GM23248 (cell line): ENCODE data around the gene SYNE2. TPM values are rescaled to one million over a fixed set of nuclear protein-coding genes. Genes with fewer than 3 reads are reported as not detected.

ENCODE experiments used
- DNase-seq: peaks from one replicate; pipeline ENCODE4 v3.0.0-alpha.2; 2015
- H2AFZ ChIP-seq: fragments of 200-600 bp; sonication (generic); 2 replicates; pipeline ENCODE4 v1.6.1; 2016; ENCODE audit warnings: antibody characterized with exemption
- H3F3A ChIP-seq: fragments of 200-600 bp; sonication (generic); 2 replicates; pipeline ENCODE4 v1.6.1; 2016; ENCODE audit warnings: mild to moderate bottlenecking, antibody characterized with exemption, mixed run types; ENCODE audit not compliant: insufficient read depth
- H3K27ac ChIP-seq: fragments of 200-600 bp; sonication (generic); 2 replicates; pipeline ENCODE4 v1.5.1; 2016; ENCODE audit warnings: mild to moderate bottlenecking
- H3K27me3 ChIP-seq: fragments of 200-600 bp; sonication (generic); replicated peaks from 2 replicates; pipeline ENCODE4 v1.6.1; 2016; ENCODE audit warnings: mild to moderate bottlenecking; ENCODE audit not compliant: insufficient read depth
- H3K36me3 ChIP-seq: fragments of 200-600 bp; sonication (generic); 2 replicates; pipeline ENCODE4 v1.6.1; 2016; ENCODE audit warnings: low read depth, mild to moderate bottlenecking
- H3K4me1 ChIP-seq: fragments of 200-600 bp; sonication (generic); 2 replicates; pipeline ENCODE4 v1.6.1; 2016; ENCODE audit warnings: mild to moderate bottlenecking; ENCODE audit not compliant: insufficient read depth
- H3K4me2 ChIP-seq: fragments of 200-600 bp; sonication (generic); one replicate; pipeline ENCODE4 v1.6.1; 2016; ENCODE audit warnings: mild to moderate bottlenecking; ENCODE audit not compliant: unreplicated experiment
- H3K4me3 ChIP-seq: fragments of 200-600 bp; sonication (generic); 2 replicates; pipeline ENCODE4 v1.5.1; 2016; ENCODE audit warnings: mild to moderate bottlenecking
- H3K79me2 ChIP-seq: fragments of 200-600 bp; sonication (generic); 2 replicates; pipeline ENCODE4 v1.6.1; 2016; ENCODE audit warnings: mild to moderate bottlenecking; ENCODE audit not compliant: insufficient read depth
- H3K9ac ChIP-seq: fragments of 200-600 bp; sonication (generic); 2 replicates; pipeline ENCODE4 v1.6.1; 2016; ENCODE audit warnings: mild to moderate bottlenecking
- H3K9me2 ChIP-seq: fragments of 200-600 bp; sonication (generic); 2 replicates; pipeline ENCODE4 v1.6.1; 2016; ENCODE audit warnings: mixed run types, mild to moderate bottlenecking, moderate library complexity; ENCODE audit not compliant: insufficient read depth
- H3K9me3 ChIP-seq: fragments of 200-600 bp; sonication (generic); one replicate; pipeline ENCODE4 v1.6.1; 2017; ENCODE audit warnings: low read depth
- H4K20me1 ChIP-seq: fragments of 200-600 bp; sonication (generic); 2 replicates; pipeline ENCODE4 v1.6.0; 2016; ENCODE audit not compliant: insufficient read depth
- EZH2 ChIP-seq: fragments of 200-600 bp; sonication (generic); IDR thresholded peaks from 2 replicates; pipeline ENCODE4 v1.6.1; 2018; ENCODE audit warnings: antibody characterized with exemption, mild to moderate bottlenecking; ENCODE audit not compliant: insufficient read depth, poor library complexity, severe bottlenecking
- EZH2phosphoT487 ChIP-seq: fragments of 200-600 bp; sonication (generic); IDR thresholded peaks from 2 replicates; pipeline ENCODE4 v1.6.1; 2018; ENCODE audit warnings: antibody characterized with exemption, moderate library complexity, mild to moderate bottlenecking, low read depth; ENCODE audit not compliant: insufficient read depth
- WGBS, 2 experiments: methylation state at CpG; one replicate each; pipeline ENCODE4 v1.1.6; 2015 to 2017; ENCODE audit warnings: low lambda C conversion rate in 2 of 2, low coverage in 1 of 2; ENCODE audit errors: missing lambda C conversion rate in 2 of 2; 5-methylcytosine and 5-hydroxymethylcytosine counted together
- in situ Hi-C: fragments of 300-500 bp; cut with MboI; formaldehyde crosslinking; loops from 2 replicates; pipeline ENCODE4 v1.15.0; 2020
- polyA plus RNA-seq: library from polyadenylated mRNA; unstranded; fragments of >200 nt; fragmentation: Nextera tagmentation; extraction: Ambion mirVana; gene quantifications from 2 replicates; pipeline ENCODE4 v1.2.1, GENCODE V29; 2016
- total RNA-seq: library from RNA; depleted of rRNA; stranded (reverse); fragments of >200 nt; shearing (Covaris generic); gene quantifications from 2 replicates; pipeline ENCODE4 v1.2.3, GENCODE V29; 2014

The SYNE2 gene
- total and polyA plus RNA-seq, 2 experiments from 2014 or later: 2.8 to 4.4 TPM

DNA sequence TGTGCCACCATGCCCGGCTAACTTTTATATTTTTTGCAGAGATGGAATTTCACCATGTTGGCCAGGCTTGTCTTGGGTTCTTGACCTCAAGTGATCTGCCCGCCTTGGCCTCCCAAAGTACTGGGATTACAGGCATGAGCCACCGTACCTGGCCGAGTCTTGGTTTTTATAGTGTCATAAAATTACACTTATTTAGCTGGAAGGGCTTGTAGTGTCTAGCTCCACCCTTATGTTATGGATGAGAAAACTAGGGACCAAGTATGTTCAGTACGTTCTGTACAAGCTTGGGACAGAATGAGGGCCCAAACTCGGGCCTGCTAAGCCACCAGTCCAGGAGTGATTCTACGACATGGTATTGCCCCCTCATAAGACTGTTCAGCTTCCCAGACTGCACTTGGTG, 35.1 kb downstream of the SYNE2 start:
- in situ Hi-C loops: no loop called here
- WGBS, 2 experiments: 92 to 94% methylated on average over 7 of the region's 7 CpGs

DNA sequence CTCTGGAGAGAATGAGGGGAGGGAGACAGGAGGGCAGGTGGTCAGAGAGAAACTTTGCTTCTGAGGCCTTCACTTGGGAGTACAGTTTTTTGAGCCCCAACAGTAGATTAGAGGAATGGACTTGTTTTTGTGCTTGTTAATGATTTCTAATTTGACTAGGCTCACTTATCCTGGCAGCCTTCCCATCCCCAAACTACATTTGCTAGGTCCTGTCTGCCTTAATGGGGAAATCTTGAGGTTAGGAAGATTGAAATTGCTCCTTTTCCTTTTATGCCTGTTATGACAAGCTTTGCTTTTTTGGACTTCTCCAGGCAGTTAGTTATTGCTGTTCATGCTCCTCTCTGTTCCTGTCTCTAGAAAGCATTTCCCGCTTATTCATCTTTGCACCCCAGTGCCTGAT, 37.7 kb downstream of the SYNE2 start:
- no peaks in the 10 kb centered on the region for H3K36me3 ChIP-seq
- no peak overlapping the region for H3K4me2 ChIP-seq
- H3K27ac ChIP-seq: no peak overlapping the region
- 100% methylated on average over 1 of the region's 1 CpG for WGBS, 2 experiments
- no peaks in the 10 kb centered on the region for H3K27me3 ChIP-seq
- TF ChIP-seq EZH2: no peak
- no peak for TF ChIP-seq EZH2phosphoT487
- no peaks in the 10 kb centered on the region for H3K9me3 ChIP-seq
- H3K4me3 ChIP-seq: no peak overlapping the region
- H3K79me2 ChIP-seq: no peaks in the 10 kb centered on the region
- H4K20me1 ChIP-seq: no peaks in the 10 kb centered on the region
- H3F3A ChIP-seq: peaks cover 18% of the 10 kb centered on the region
- no peak overlapping the region for H2AFZ ChIP-seq
- in situ Hi-C loops: no loop called here
- H3K9ac ChIP-seq: no peak overlapping the region
- no peaks in the 10 kb centered on the region for H3K9me2 ChIP-seq
- H3K4me1 ChIP-seq: peaks cover 16% of the 10 kb centered on the region
- no peak for DNase-seq

More for the DNA sequence above, 35.1 kb downstream of the SYNE2 start:
- H3K9ac ChIP-seq: no peak overlapping the region
- H4K20me1 ChIP-seq: no peaks in the 10 kb centered on the region
- TF ChIP-seq EZH2: no peak
- no peak for TF ChIP-seq EZH2phosphoT487
- H3K27me3 ChIP-seq: no peaks in the 10 kb centered on the region
- no peak overlapping the region for H3K4me2 ChIP-seq
- no peak overlapping the region for H2AFZ ChIP-seq
- H3K27ac ChIP-seq: no peak overlapping the region
- H3K4me3 ChIP-seq: no peak overlapping the region
- H3F3A ChIP-seq: no peaks in the 10 kb centered on the region
- no peaks in the 10 kb centered on the region for H3K36me3 ChIP-seq
- H3K9me2 ChIP-seq: no peaks in the 10 kb centered on the region
- DNase-seq: no peak
- no peaks in the 10 kb centered on the region for H3K9me3 ChIP-seq
- H3K79me2 ChIP-seq: no peaks in the 10 kb centered on the region
- H3K4me1 ChIP-seq: peaks cover under 1% of the 10 kb centered on the region; the same call in 1 of the 2 replicates

DNA sequence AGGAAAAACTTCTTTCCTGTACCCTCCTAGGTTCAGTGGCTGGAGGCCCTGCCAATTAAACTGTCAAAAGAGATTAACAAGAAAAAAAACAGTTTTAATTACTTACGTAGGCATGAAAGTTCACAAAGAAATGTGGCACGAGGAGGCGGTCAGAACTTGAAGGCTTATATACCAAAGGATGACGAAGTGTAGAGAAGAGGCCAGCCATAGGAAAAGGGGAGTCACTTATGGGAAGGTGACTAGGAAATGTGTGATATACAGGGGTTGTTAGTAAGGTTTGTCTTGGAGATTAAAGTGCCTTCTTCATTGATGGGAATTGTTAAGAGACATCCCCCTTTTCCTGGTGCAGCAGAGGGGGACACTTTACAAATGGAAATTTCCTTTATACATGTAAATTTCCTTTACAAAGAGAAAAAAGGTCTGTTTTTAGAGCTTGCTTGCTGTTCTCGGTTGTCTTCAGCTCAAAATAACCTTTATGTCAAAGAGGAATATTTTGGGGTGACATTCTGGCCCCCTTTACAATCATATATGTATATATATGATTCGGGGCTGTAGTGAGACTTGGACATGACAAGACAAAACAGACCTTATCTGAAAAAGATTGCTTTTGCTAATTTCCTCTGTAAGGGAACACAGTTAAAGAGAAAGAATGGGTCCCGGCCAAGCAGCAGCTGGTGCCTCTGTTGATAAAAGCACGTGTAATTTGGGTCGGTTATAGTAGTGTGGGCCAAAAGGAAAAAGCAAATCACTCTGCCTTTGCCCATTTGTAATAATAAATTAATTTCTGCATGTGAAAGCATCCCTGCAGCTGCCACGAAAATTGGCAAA, 38.6 kb downstream of the SYNE2 start:
- peaks cover 23% of the 10 kb centered on the region for H3K4me1 ChIP-seq
- H3F3A ChIP-seq: peaks cover 25% of the 10 kb centered on the region
- H3K4me2 ChIP-seq: no peak overlapping the region
- no peaks in the 10 kb centered on the region for H3K9me3 ChIP-seq
- H2AFZ ChIP-seq: no peak overlapping the region
- WGBS, 2 experiments: 60% methylated on average over 10 of the region's 10 CpGs
- no peak overlapping the region for H3K4me3 ChIP-seq
- no peak for DNase-seq
- no peaks in the 10 kb centered on the region for H4K20me1 ChIP-seq
- H3K27me3 ChIP-seq: no peaks in the 10 kb centered on the region
- no peaks in the 10 kb centered on the region for H3K36me3 ChIP-seq
- no peak for TF ChIP-seq EZH2
- TF ChIP-seq EZH2phosphoT487: no peak
- in situ Hi-C loops: no loop called here
- H3K9ac ChIP-seq: no peak overlapping the region
- no peak overlapping the region for H3K27ac ChIP-seq
- H3K79me2 ChIP-seq: no peaks in the 10 kb centered on the region
- no peaks in the 10 kb centered on the region for H3K9me2 ChIP-seq

DNA sequence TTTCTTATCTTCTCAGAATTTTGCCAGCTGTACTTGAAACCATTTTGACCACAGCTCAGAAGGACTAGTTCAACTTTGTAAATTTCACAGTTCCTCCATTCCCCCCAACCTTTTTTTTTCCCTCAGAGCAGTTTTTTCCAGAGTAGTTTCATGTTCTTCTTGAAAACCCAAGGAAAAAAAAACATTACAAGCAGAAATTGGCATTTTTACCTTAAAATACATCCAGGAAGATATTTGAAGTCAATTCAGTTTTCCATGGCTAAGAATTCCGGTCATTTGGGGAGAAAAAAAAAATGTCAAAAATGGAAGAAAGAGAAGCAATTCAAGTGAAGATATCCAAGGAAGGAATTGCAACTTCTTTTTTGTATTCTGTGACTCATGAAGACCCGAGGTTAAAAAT, 39.5 kb downstream of the SYNE2 start:
- no peaks in the 10 kb centered on the region for H3K9me3 ChIP-seq
- peaks cover 28% of the 10 kb centered on the region for H3K4me1 ChIP-seq
- H3K27ac ChIP-seq: no peak overlapping the region
- TF ChIP-seq EZH2phosphoT487 (no peak), EZH2 (no peak)
- H3F3A ChIP-seq: peaks cover 31% of the 10 kb centered on the region
- no peak for DNase-seq
- H3K79me2 ChIP-seq: no peaks in the 10 kb centered on the region
- no peak overlapping the region for H3K4me2 ChIP-seq
- in situ Hi-C loops: no loop called here
- no peak overlapping the region for H3K4me3 ChIP-seq
- no peaks in the 10 kb centered on the region for H4K20me1 ChIP-seq
- H3K36me3 ChIP-seq: no peaks in the 10 kb centered on the region
- H3K9ac ChIP-seq: no peak overlapping the region
- H2AFZ ChIP-seq: no peak overlapping the region
- no peaks in the 10 kb centered on the region for H3K27me3 ChIP-seq
- 38 to 40% methylated on average over 2 of the region's 2 CpGs for WGBS, 2 experiments
- H3K9me2 ChIP-seq: no peaks in the 10 kb centered on the region
